ENCODE data around the gene PCMTD2.

- TF ChIP-seq CTCF (conservative IDR thresholded peaks at IDR 0.05; ENCODE audit: low read length) (no peak), EZH2phosphoT487 (IDR thresholded peaks at IDR 0.05; ENCODE audit: borderline replicate concordance, low read depth, low read length) (no peak)
Measured at GRCh38 chr20:64226686-64227580, 28.6 kb upstream of the PCMTD2 start.

All from OCI-LY7 (cell line).